ENCODE data around the gene UTP25. TPM values are rescaled to one million over a fixed set of nuclear protein-coding genes. Genes with fewer than 3 reads are reported as not detected.

The UTP25 gene
- total RNA-seq, 1 donor from 2014 or later: 7.4 TPM

GRCh38 chr1:209797978-209798639 is 29.7 kb upstream of the UTP25 start:
- peaks cover 12% of the 10 kb centered on the region for H3K4me1 Mint-ChIP-seq (ENCODE audit: low read depth, unreplicated experiment)
- FAIRE-seq: no peak

GRCh38 chr1:209800984-209801834 is 26.6 kb upstream of the UTP25 start:
- Histone ChIP-seq H2AFZ (ENCODE audit: low read depth, low read length) (no peak overlapping the region), H3K9me3 (ENCODE audit: insufficient read depth, low read depth, low read length) (no peaks in the 10 kb centered on the region), H3K4me1 (ENCODE audit: insufficient read depth, low read length) (peaks cover 6% of the 10 kb centered on the region), H3K79me2 (ENCODE audit: insufficient read depth, low read length) (no peaks in the 10 kb centered on the region), H3K4me3 (ENCODE audit: insufficient read depth, low read depth, low read length) (no peak overlapping the region), H3K27ac (ENCODE audit: low read depth, low read length) (no peak overlapping the region), H3K36me3 (ENCODE audit: insufficient read depth, low read length) (no peaks in the 10 kb centered on the region), H3K9ac (ENCODE audit: low read length) (no peak overlapping the region), H3K4me2 (ENCODE audit: low read length) (no peak overlapping the region), H3K27me3 (ENCODE audit: insufficient read depth, low read length) (no peaks in the 10 kb centered on the region), H4K20me1 (ENCODE audit: insufficient read depth, low read length) (no peaks in the 10 kb centered on the region)
- Mint-ChIP-seq H3K9me3 (ENCODE audit: unreplicated experiment) (peaks cover 2% of the 10 kb centered on the region), H3K4me1 (ENCODE audit: low read depth, unreplicated experiment) (peaks cover 20% of the 10 kb centered on the region), H3K27ac (ENCODE audit: unreplicated experiment) (peak overlapping the region; percentile 21), H3K36me3 (ENCODE audit: low read depth, unreplicated experiment) (peaks cover 11% of the 10 kb centered on the region), H3K4me3 (ENCODE audit: unreplicated experiment) (no peak overlapping the region), H3K27me3 (ENCODE audit: low read depth, unreplicated experiment) (no peaks in the 10 kb centered on the region)
- FAIRE-seq (no peak), DNase-seq (ENCODE audit: low read depth) (peak; percentile 59)
- no peak for TF ChIP-seq EZH2 (IDR thresholded peaks at IDR 0.05; ENCODE audit: insufficient read depth, low read length)
- TF ChIP-seq, protein P1, sequence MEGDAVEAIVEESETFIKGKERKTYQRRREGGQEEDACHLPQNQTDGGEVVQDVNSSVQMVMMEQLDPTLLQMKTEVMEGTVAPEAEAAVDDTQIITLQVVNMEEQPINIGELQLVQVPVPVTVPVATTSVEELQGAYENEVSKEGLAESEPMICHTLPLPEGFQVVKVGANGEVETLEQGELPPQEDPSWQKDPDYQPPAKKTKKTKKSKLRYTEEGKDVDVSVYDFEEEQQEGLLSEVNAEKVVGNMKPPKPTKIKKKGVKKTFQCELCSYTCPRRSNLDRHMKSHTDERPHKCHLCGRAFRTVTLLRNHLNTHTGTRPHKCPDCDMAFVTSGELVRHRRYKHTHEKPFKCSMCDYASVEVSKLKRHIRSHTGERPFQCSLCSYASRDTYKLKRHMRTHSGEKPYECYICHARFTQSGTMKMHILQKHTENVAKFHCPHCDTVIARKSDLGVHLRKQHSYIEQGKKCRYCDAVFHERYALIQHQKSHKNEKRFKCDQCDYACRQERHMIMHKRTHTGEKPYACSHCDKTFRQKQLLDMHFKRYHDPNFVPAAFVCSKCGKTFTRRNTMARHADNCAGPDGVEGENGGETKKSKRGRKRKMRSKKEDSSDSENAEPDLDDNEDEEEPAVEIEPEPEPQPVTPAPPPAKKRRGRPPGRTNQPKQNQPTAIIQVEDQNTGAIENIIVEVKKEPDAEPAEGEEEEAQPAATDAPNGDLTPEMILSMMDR (IDR thresholded peaks at IDR 0.05; ENCODE audit: insufficient read depth, low read depth, low read length): no peak

More at GRCh38 chr1:209797978-209798639, 29.7 kb upstream of the UTP25 start:
- TF ChIP-seq, protein P1 (IDR thresholded peaks at IDR 0.05; ENCODE audit: insufficient read depth, low read depth, low read length): no peak
- TF ChIP-seq EZH2 (IDR thresholded peaks at IDR 0.05; ENCODE audit: insufficient read depth, low read length): no peak
- Mint-ChIP-seq H3K4me3 (ENCODE audit: unreplicated experiment) (no peak overlapping the region), H3K36me3 (ENCODE audit: low read depth, unreplicated experiment) (peaks cover 20% of the 10 kb centered on the region), H3K9me3 (ENCODE audit: unreplicated experiment) (peaks cover 2% of the 10 kb centered on the region), H3K27me3 (ENCODE audit: low read depth, unreplicated experiment) (no peaks in the 10 kb centered on the region), H3K27ac (ENCODE audit: unreplicated experiment) (no peak overlapping the region)
- no peak overlapping the region for H3K27ac ChIP-seq (ENCODE audit: low read depth, low read length)
- no peaks in the 10 kb centered on the region for H3K4me1 ChIP-seq (ENCODE audit: insufficient read depth, low read length)
- no peaks in the 10 kb centered on the region for H3K27me3 ChIP-seq (ENCODE audit: insufficient read depth, low read length)
- H3K79me2 ChIP-seq (ENCODE audit: insufficient read depth, low read length): no peaks in the 10 kb centered on the region
- H3K9ac ChIP-seq (ENCODE audit: low read length): no peak overlapping the region
- H3K9me3 ChIP-seq (ENCODE audit: insufficient read depth, low read depth, low read length): no peaks in the 10 kb centered on the region
- H2AFZ ChIP-seq (ENCODE audit: low read depth, low read length): no peak overlapping the region
- H3K36me3 ChIP-seq (ENCODE audit: insufficient read depth, low read length): no peaks in the 10 kb centered on the region
- no peaks in the 10 kb centered on the region for H4K20me1 ChIP-seq (ENCODE audit: insufficient read depth, low read length)
- no peak overlapping the region for H3K4me3 ChIP-seq (ENCODE audit: insufficient read depth, low read depth, low read length)
- peak; percentile 53 for DNase-seq (ENCODE audit: low read depth)
- H3K4me2 ChIP-seq (ENCODE audit: low read length): no peak overlapping the region

Data from astrocyte (in vitro differentiated cells and primary cell).